Activated naive CD4-positive, alpha-beta T cell treated with Interleukin-2 at 50 U/mL for 16 hours (primary cell): ENCODE results near the gene KMT2B.
A peak's percentile ranks its signal among the peaks of the same experiment; 100 is the strongest.
"Not testable (repeated sequence)": the region's sequence is repeated elsewhere in the genome, so short reads cannot be mapped to it uniquely, and the experiment has no call there.

Experiments used
- DNase-seq: peaks from one replicate; pipeline ENCODE4 v3.0.0-alpha.2; 2020

Gene KMT2B

GRCh38 chr19:35717665-35718344 lies at the start of gene KMT2B:
Gene KMT2B, plus strand, starts transcription at chr19:35718003. Its CDS starts 16 bp downstream, at chr19:35718019.
- DNase-seq, result no peak

GRCh38 chr19:35669566-35669965 lies 48.2 kb upstream of the KMT2B start:
- no peak for DNase-seq

DNA sequence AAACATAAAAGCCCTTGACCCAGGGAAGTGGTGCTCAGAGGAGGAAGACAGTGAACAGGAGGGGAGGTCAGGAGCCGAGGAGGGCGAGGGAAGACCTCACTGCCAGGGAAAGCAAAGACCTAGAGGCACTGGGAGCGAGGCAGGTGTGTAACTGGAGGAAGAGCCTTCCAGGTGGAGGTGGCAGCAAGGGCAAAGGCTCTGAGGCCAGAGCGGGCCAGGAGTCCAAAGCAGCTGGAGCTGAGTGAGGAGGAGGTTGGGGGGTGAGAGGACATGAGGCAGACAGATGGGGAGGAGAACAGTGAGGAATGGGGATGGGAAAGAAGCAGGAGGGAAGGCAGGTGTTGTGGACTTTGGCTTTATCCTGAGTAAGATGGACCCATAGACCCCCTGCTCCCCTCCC lies 47.8 kb upstream of the KMT2B start:
- DNase-seq, result no peak

DNA sequence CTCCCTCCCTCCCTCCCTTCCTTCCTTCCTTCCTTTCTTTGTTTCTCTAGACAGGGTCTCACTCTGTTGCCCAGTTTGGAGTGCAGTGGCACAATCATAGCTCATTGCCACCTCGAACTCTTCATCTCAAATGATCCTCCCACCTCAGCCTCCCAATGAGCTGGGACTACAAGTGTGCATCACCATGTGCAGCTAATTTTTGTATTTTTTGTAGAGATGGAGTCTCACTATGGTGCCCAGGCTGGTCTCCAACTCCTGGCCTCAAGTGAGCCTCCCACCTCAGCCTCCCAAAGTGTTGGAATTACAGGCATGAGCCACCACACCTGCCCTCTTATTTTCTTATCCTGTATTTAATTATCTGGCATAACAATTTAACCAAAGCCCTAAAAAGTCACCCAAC lies 47.1 kb upstream of the KMT2B start:
- no peak for DNase-seq

DNA sequence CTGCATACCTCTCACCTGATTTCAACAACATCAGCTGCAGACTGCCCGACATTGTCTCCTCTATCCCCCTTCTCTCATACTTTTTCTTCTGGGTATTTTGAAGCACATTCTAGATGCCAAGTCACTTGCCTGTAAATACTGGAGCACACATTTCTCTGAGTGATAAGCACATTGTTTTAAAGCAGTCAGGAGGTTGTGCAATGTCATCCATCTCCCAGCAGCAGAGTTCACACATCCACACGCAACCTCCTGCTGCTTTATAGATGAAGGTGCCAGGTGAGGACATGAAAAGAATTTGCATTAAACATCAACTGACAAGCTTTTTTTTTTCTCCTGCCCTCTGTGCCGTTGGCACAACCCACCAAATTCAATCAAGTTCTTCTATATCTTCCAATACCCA lies 46.0 kb upstream of the KMT2B start:
- no peak for DNase-seq

DNA sequence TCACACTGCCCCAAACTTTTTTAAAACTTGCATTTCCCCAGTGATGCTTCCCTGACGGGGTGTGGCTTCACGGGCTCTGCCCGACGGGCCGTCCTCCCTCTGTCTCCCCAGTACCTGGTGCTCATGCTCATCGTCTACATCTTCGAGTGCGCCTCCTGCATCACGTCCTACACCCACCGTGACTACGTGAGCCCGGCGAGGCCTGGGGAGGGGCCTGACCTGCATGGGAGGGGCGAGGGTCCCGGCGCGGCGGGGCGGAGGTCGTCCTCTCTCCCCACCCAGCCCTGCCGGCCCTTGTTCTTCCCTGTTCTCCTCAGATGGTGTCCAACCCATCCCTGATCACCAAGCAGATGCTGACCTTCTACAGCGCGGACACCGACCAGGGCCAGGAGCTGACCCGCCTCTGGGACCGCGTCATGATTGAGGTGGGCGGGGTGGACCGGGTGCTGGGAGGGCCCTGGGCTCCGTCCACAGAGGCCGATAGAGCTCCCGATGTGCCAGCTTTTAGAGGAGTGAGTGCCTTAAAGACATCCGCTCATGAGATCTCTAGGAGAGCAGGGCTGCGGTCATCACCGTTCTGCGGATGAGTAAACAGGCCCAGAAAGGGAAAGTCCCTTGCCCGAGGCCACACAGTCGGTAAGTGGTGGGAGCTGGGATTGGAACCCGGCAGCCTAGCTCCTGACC lies 44.5 kb upstream of the KMT2B start:
- DNase-seq, result peak; percentile 63

GRCh38 chr19:35675589-35676140 lies 42.1 kb upstream of the KMT2B start:
- DNase-seq, result no peak

GRCh38 chr19:35689836-35690235 lies 28.0 kb upstream of the KMT2B start:
- DNase-seq, result no peak

GRCh38 chr19:35691106-35691505 lies 26.7 kb upstream of the KMT2B start:
- not testable (repeated sequence) for DNase-seq

GRCh38 chr19:35692010-35692409 lies 25.8 kb upstream of the KMT2B start:
- DNase-seq, result no peak

- DNase-seq, result no peak
Measured at GRCh38 chr19:35693422-35693821, 24.4 kb upstream of the KMT2B start.

GRCh38 chr19:35693835-35694599 lies 23.8 kb upstream of the KMT2B start:
- DNase-seq, result peak; percentile 91

DNA sequence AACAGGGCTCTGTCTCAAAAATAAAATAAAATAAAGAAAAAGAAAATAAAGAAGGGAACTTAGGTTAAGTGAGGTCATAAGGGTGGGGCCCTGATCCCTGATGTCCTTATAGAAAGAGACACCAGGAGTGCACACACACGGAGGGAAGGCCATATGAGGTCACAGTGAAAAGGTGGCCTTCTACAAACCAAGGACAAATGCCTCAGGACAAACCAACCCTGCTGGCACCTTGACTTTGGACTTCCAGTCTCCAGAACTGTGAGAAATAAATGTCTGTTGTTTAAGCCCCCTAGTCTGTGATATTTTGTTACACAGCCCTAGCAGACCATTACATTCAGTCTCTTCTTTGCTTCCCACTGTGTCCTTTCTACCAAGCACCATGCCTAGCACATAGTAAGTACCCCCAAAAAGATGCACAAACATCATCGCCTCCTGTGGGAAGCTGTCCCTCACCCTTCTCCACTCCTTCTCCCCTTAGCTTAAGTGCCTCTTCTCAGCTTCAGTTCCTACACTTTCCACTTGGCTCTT lies 21.8 kb upstream of the KMT2B start:
- no peak for DNase-seq

DNA sequence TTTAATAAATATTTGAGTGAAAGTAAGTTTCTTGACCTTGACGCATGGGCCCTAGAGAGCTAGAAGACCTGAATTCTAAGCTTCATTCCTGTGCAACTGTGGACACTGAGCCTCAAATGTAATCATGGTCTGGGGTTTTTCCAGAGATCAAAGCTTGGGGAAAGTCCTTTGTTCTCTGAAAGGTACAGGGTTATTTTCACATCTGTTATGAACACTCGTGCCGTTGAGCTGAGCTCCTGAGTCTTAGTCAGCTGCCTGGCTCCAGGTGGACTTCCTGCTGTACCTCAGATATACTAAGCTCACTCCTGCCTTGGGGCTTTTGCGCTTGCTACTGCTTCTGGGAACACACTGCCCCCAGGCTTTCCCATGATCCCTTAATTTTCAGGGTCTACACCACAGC lies 21.0 kb upstream of the KMT2B start:
- no peak for DNase-seq

- DNase-seq, result peak; percentile 94
Measured at GRCh38 chr19:35702223-35703012, 15.4 kb upstream of the KMT2B start.

- no peak for DNase-seq
Measured at GRCh38 chr19:35703343-35703742, 14.5 kb upstream of the KMT2B start.

GRCh38 chr19:35704218-35704617 lies 13.6 kb upstream of the KMT2B start, which contains the start of gene ZBTB32:
Gene ZBTB32, plus strand, starts transcription at chr19:35704558. Its CDS starts 10,069 bp downstream, at chr19:35714627.
- no peak for DNase-seq

GRCh38 chr19:35708391-35708790 lies 9.4 kb upstream of the KMT2B start:
- no peak for DNase-seq

GRCh38 chr19:35710784-35711723 lies 6.7 kb upstream of the KMT2B start:
- peak; percentile 69 for DNase-seq

DNA sequence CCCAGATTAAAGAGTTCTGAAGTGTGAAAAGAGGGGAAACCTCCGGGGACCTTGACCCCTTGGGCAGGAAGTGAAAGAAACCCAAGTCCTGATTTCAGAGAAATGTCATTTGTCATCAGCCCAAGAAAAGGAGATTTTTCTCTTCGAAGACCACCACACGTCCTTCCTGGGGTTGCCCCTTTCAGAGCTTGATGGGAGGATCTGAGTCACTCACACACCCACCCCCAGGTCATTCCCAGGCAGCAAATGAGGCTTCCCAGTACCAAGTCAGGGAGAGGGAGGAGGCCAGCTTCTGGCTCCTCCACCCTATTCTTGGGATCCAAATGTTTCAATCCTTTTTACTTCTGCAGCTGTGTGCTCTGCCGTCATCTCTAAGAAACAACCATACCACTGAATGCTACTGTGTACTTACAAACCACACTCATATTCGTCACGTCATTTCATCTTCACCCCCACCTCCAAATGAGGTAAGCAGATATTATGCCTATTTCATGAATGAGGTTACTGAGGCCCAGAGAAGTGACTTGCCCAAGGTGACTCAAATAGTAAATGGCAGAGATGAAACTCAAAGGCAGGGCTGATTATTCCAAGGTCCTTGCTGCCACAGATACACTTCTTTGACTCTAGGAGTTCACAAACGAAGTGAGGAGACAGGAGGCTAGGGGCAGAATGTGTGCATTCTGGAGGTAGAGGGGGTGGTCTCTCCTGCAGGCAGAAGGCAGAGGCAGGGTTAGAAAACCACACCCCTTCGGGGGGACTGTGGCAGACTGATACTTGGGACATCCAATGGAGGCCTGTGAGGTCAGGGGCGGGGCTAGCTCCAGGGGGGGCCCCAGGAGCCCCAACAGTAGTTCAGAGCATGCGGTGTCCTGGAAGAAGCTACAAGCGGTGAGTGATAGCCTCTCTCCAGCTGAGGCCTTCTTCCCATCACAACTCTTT lies 5.0 kb upstream of the KMT2B start:
- peak; percentile 67 for DNase-seq
